Neural progenitor cell (in vitro differentiated cells): ENCODE measurements around the gene CNOT2. TPM values are rescaled to one million over a fixed set of nuclear protein-coding genes. Genes with fewer than 3 reads are reported as not detected.

Experiments
- DNase-seq: peaks from one replicate; pipeline ENCODE4 v3.0.0-alpha.2; 2016; ENCODE audit warnings: low spot score
- H2AFZ ChIP-seq: fragments of 200-600 bp; sonication (generic); replicated peaks from 2 replicates; pipeline ENCODE4 v1.6.1; 2016; ENCODE audit warnings: antibody characterized with exemption
- H3F3A ChIP-seq: fragments of 200-600 bp; sonication (generic); 2 replicates; pipeline ENCODE4 v1.6.1; 2016; ENCODE audit warnings: antibody characterized with exemption, low read depth
- H3K27ac ChIP-seq: fragments of 200-600 bp; sonication (generic); 2 replicates; pipeline ENCODE4 v1.5.1; 2016; ENCODE audit warnings: mild to moderate bottlenecking
- H3K27me3 ChIP-seq: fragments of 200-600 bp; sonication (generic); 2 replicates; pipeline ENCODE4 v1.6.1; 2016; ENCODE audit warnings: mild to moderate bottlenecking, moderate library complexity
- H3K36me3 ChIP-seq: fragments of 200-600 bp; sonication (generic); 2 replicates; pipeline ENCODE4 v1.5.1; 2016
- H3K4me1 ChIP-seq: fragments of 200-600 bp; sonication (generic); 2 replicates; pipeline ENCODE4 v1.6.1; 2016; ENCODE audit warnings: mixed run types
- H3K4me2 ChIP-seq: fragments of 200-600 bp; sonication (generic); 2 replicates; pipeline ENCODE4 v1.6.1; 2016
- H3K4me3 ChIP-seq: fragments of 200-600 bp; sonication (generic); 2 replicates; pipeline ENCODE4 v1.5.1; 2016
- H3K79me2 ChIP-seq: fragments of 200-600 bp; sonication (generic); 2 replicates; pipeline ENCODE4 v1.6.1; 2016; ENCODE audit warnings: low read depth
- H3K9ac ChIP-seq: fragments of 200-600 bp; sonication (generic); 2 replicates; pipeline ENCODE4 v1.6.1; 2016
- H3K9me3 ChIP-seq: fragments of 200-600 bp; sonication (generic); 2 replicates; pipeline ENCODE4 v1.5.1; 2016; ENCODE audit warnings: low read depth
- H4K20me1 ChIP-seq: fragments of 200-600 bp; sonication (generic); 2 replicates; pipeline ENCODE4 v1.6.1; 2016; ENCODE audit warnings: low read depth
- H3K27ac Mint-ChIP-seq: 3 replicates; pipeline ENCODE4 v1.8.0; 2021; ENCODE audit warnings: mixed read lengths
- H3K27me3 Mint-ChIP-seq: 2 replicates; pipeline ENCODE4 v1.8.0; 2022; ENCODE audit warnings: low read depth, mild to moderate bottlenecking, inconsistent platforms, moderate library complexity, mixed read lengths; ENCODE audit not compliant: insufficient read depth
- H3K36me3 Mint-ChIP-seq: 3 replicates; pipeline ENCODE4 v1.8.0; 2021; ENCODE audit warnings: mixed read lengths
- H3K4me1 Mint-ChIP-seq: 3 replicates; pipeline ENCODE4 v1.8.0; 2021; ENCODE audit warnings: mixed read lengths
- H3K4me3 Mint-ChIP-seq: 3 replicates; pipeline ENCODE4 v1.8.0; 2021; ENCODE audit warnings: mild to moderate bottlenecking, moderate library complexity, mixed read lengths
- H3K9me3 Mint-ChIP-seq: 3 replicates; pipeline ENCODE4 v1.8.0; 2020; ENCODE audit warnings: mixed read lengths
- CTCF ChIP-seq: fragments of 200-600 bp; sonication (generic); IDR thresholded peaks from 2 replicates; pipeline ENCODE4 v1.5.1; 2017; ENCODE audit warnings: antibody characterized with exemption, mild to moderate bottlenecking
- EZH2 ChIP-seq: fragments of 200-600 bp; sonication (generic); IDR thresholded peaks from 2 replicates; pipeline ENCODE4 v1.6.1; 2017; ENCODE audit warnings: antibody characterized with exemption, mild to moderate bottlenecking, moderate library complexity
- EZH2phosphoT487 ChIP-seq: fragments of 200-600 bp; sonication (generic); IDR thresholded peaks from 2 replicates; pipeline ENCODE4 v1.6.1; 2017; ENCODE audit warnings: antibody characterized with exemption
- total RNA-seq: library from RNA; depleted of rRNA; stranded (reverse); fragments of >200 nt; gene quantifications from 2 replicates; pipeline ENCODE4 v1.2.3, GENCODE V29; 2015; ENCODE audit warnings: low replicate concordance

The CNOT2 gene
- total RNA-seq: 166 and 250 TPM in 2 replicates

DNA sequence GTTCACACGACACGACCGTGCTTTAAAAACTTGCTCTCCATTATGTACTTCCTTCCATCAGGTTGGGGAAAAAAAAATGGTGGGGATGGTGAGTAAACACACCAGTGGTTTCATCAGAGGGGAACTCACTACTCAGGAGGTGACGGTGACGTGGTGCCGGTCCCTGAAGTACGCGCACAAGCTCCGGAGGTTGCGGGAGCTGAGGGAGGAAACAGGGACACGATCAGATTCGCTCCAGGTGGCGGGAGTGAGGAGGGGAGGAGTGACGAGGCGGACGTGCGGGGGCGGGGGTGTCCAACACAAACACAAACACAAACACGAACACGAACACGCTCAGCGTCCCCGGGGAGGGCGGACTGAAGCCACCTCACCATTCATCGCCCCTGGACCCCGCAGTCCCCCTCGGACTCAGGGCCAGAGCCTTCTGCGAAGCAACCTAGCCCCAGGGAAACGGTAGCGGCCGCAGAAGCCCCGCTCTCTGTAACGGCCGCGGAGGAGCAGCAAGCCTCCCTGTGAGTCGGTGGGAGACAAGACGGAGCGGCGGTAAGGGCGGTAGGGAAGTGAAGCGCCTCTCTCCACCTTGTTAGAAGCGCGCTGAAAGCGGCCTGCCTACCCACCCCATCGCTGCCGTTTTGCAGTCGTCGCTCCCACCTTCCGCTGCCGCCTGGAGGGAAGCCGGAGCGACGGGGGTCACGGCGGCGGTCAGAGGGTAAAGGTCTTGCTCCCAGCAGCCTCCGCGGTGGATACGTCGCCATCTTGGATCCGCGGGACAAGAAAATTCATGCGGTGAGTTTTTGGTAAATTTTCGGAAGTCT lies at the start of gene CNOT2:
Gene CNOT2, plus strand, starts transcription at position 739 of the 815 bp plus-strand sequence. CDS start 34,794 bp downstream, outside the sequence.
- Mint-ChIP-seq H3K36me3 (peaks cover 38% of the 10 kb centered on the region), H3K27me3 (no peaks in the 10 kb centered on the region), H3K27ac (peak within 1 kb of the TSS; percentile 100), H3K4me3 (peak within 1 kb of the TSS; percentile 99), H3K4me1 (peaks cover 37% of the 10 kb centered on the region), H3K9me3 (peaks cover 5% of the 10 kb centered on the region)
- peak within 1 kb of the TSS; percentile 98 for H3K9ac ChIP-seq
- no peaks in the 10 kb centered on the region for H3K9me3 ChIP-seq
- peaks cover 86% of the 10 kb centered on the region for H3K79me2 ChIP-seq
- DNase-seq: peak; percentile 93
- H4K20me1 ChIP-seq: peaks cover 38% of the 10 kb centered on the region
- H3K27me3 ChIP-seq: no peaks in the 10 kb centered on the region
- H3K36me3 ChIP-seq: peaks cover 13% of the 10 kb centered on the region
- H3K4me1 ChIP-seq: peaks cover 33% of the 10 kb centered on the region
- peak within 1 kb of the TSS; percentile 91 for H3K4me3 ChIP-seq
- H2AFZ ChIP-seq: peak within 1 kb of the TSS; percentile 99
- H3F3A ChIP-seq: peaks cover 29% of the 10 kb centered on the region
- peak within 1 kb of the TSS; percentile 100 for H3K27ac ChIP-seq
- TF ChIP-seq CTCF: no peak
- no peak for TF ChIP-seq EZH2
- no peak for TF ChIP-seq EZH2phosphoT487
- H3K4me2 ChIP-seq: peak within 1 kb of the TSS; percentile 94

- H3K9me3 Mint-ChIP-seq: no peaks in the 10 kb centered on the region
- peaks cover 2% of the 10 kb centered on the region for H3K36me3 Mint-ChIP-seq
- no peak overlapping the region for H3K4me3 Mint-ChIP-seq
- H4K20me1 ChIP-seq: no peaks in the 10 kb centered on the region
- no peak for DNase-seq
- peaks cover 24% of the 10 kb centered on the region for H3K4me1 Mint-ChIP-seq
- H2AFZ ChIP-seq: no peak overlapping the region
- no peaks in the 10 kb centered on the region for H3K9me3 ChIP-seq
- no peak overlapping the region for H3K4me3 ChIP-seq
- H3K79me2 ChIP-seq: no peaks in the 10 kb centered on the region
- H3K9ac ChIP-seq: no peak overlapping the region
- no peak overlapping the region for H3K27ac Mint-ChIP-seq
- no peak overlapping the region for H3K27ac ChIP-seq
- no peak for TF ChIP-seq EZH2phosphoT487
- no peak for TF ChIP-seq EZH2
- no peak for TF ChIP-seq CTCF
- H3K27me3 Mint-ChIP-seq: peaks cover 3% of the 10 kb centered on the region
- no peaks in the 10 kb centered on the region for H3F3A ChIP-seq
- H3K27me3 ChIP-seq: no peaks in the 10 kb centered on the region
- no peaks in the 10 kb centered on the region for H3K36me3 ChIP-seq
- no peak overlapping the region for H3K4me2 ChIP-seq
- H3K4me1 ChIP-seq: peaks cover 3% of the 10 kb centered on the region
These were observed 49.2 kb upstream of the CNOT2 start for GRCh38 chr12:70194076-70194475.

DNA sequence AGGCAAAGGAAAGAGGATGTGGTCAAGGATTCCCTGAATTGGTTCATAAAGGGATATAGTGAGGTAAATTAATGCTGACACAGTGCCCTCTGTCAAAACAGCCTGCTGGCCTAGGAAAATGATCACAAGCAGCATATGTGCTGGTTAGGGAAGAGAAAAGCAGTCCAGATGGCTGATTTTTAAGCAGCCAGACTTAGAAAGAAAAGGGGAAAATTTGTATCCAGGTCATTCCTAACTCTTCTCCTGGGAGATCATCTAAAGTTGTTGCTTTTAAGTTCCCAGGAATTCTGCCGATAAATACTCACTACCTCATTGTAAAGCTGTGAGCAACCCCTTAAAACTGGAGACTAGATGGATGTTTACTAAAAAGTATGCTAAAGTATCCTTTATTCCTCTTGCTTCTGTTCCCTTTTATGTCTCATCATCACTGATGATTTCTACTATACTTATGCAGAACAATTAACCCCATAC lies 46.4 kb upstream of the CNOT2 start:
- no peaks in the 10 kb centered on the region for H3K79me2 ChIP-seq
- H4K20me1 ChIP-seq: no peaks in the 10 kb centered on the region
- H3K4me3 ChIP-seq: no peak overlapping the region
- peaks cover 24% of the 10 kb centered on the region for H3K4me1 Mint-ChIP-seq
- H3K27me3 ChIP-seq: no peaks in the 10 kb centered on the region
- no peaks in the 10 kb centered on the region for H3K9me3 ChIP-seq
- no peak overlapping the region for H3K4me2 ChIP-seq
- no peak overlapping the region for H3K27ac ChIP-seq
- TF ChIP-seq EZH2phosphoT487: no peak
- TF ChIP-seq CTCF: no peak
- TF ChIP-seq EZH2: no peak
- no peak overlapping the region for H2AFZ ChIP-seq
- H3K27me3 Mint-ChIP-seq: peaks cover 3% of the 10 kb centered on the region
- no peaks in the 10 kb centered on the region for H3K36me3 ChIP-seq
- no peak overlapping the region for H3K9ac ChIP-seq
- H3K27ac Mint-ChIP-seq: peak overlapping the region; percentile 43
- H3F3A ChIP-seq: no peaks in the 10 kb centered on the region
- H3K9me3 Mint-ChIP-seq: no peaks in the 10 kb centered on the region
- peaks cover 2% of the 10 kb centered on the region for H3K36me3 Mint-ChIP-seq
- DNase-seq: no peak
- no peak overlapping the region for H3K4me3 Mint-ChIP-seq
- H3K4me1 ChIP-seq: peaks cover 3% of the 10 kb centered on the region
